DMS153 (cell line): ENCODE results near the gene NDRG3.
"Not testable (repeated sequence)": the region's sequence is repeated elsewhere in the genome, so short reads cannot be mapped to it uniquely, and the experiment has no call there.

Experiments
- DNase-seq: peaks from one replicate; lab custom pipeline; 2025; lab: John Stamatoyannopoulos, UW

NDRG3 gene

DNA sequence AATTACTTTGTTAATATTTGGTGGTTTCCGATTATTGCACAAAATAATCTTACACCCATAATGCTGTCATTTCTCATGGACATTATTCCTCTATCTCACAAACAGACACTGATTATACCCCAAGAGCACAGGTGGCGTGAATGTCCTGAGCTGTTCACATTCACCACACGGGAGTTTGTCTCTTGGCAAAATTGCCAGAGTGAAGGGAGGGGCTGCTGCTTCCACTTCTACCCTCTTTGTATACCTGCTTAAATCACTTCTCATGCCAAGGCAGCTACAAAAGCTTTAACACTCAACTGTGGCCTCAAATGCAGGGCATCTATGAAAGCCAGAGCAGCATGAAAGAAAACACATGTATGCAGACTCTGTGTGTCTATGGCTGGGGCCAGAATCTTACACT is 58.0 kb downstream of the NDRG3 start:
- no peak for DNase-seq

DNA sequence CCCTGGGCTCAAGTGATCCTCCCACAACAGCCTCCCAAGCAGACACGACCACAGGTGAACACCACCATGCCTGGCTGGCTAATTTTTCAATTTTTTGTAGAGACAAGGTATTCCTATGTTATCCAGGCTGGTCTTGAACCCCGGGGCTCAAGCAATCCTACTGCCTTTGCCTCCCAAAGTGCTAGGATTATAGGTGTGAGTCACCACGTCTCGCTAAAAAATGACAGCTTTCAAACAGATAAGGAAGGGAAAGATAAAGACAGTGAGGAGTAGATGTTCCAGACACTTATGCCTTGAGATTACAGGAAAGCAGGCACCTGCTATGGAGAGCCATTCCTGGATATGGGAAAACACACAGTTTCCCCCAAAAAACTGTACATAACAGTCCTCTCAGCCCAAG is 58.9 kb downstream of the NDRG3 start:
- DNase-seq, result no peak

DNA sequence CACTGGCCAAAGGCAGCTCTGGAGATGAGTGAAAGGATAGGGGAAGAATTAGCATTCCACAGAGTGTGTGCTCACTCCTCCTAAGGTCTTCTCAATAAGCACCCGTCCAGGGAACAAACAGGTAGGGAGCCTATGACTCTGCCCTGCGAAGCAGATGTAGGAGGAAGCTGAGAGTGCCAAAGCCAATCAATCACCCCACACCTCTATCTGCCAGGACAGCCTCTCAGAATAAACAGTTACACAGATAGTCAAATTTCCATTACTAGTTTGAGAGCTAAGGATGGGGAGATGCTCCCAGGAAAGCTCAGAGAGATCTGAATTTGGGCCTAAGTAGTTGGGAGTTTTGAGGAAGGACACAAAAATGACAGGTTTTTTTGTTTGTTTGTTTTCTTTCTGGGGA is 59.4 kb downstream of the NDRG3 start:
- no peak for DNase-seq

DNA sequence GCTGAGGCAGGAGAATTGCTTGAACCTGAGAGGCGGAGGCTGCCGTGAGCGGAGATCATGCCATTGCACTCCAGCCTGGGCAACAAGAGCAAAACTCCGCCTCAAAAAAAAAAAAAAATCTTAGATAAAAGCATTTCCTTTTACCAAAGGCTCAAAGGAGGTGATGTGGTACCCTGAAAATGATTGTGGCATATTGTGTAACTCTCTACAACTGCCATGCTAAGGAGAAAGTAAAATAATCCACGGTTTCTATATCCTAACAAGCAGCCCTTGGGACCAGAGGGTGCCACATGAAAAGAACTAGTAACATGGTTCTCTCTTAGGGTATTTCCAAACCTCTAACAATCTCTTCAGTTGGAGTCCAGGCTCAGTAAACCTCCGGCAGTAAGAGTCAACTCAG is 61.1 kb downstream of the NDRG3 start:
- DNase-seq, result no peak

DNA sequence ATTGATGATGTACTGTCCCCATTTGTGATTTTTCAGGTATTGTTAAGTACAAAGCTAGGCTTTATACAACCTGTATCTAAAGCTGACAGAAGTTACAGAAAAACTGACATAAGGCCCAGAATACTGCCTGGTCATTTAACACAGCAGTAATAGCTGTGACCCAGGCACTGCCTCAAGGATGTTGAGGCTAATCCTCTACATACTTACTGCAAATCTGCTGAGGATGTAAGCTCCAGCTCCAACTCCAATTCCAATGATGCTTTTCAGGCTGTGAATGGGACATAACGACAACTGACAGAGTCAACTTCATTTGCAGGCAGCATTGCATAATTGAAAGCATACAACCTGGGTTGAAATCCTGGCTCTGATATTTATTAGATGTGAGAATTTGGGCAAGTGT is 63.6 kb downstream of the NDRG3 start:
- DNase-seq, result no peak

DNA sequence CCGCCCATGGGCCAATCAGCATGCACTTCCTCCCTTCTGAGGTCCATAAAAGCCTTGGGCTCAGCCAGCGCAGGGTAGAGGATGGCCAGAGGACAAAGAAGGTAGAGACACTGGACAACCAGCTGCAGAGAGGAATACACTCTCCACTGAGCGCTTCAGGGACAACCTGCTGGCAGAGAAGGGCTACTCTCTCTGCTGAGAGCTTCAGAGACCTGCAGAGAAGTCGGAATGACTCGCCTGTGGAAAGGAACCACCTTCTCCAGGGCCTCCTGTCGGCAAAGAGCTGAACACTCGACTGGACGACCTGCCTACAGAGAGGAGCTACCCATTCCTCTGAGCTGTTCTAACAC is 68.5 kb downstream of the NDRG3 start:
- no peak for DNase-seq

DNA sequence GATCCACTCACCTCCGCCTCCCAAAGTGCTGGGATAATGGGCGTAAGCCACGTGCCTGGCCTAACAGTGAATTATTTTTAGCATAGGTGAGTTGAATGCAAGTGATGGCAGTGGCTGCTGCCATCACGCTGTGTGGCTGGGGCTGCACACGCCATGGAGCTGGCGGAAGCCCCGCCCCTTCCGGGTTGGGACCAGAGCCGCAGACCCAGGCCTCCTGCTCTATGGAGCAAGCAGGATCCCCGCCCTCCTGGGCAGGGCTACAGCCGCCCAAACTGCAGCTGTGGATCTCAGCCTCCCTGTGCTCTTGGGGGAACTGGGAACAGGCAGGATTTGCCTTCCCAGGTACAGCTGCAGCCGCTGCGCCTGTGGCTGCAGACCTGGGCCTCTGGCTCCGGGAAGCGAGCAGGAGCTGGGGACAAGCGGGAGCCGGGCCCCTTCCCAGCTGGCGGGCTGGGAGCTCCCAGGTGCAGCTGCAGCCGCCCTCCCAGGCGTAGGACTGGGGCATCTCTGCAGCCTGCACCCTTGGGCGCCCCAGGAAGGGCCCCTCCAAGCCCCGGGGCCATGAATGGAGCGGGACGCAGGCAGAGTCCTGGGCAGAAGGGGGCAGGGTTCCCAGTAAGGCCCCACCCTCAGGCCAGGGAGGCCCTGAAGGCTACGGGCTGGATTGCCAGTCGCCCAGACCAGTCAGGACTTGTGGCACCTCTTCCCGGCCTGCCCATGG is 69.0 kb downstream of the NDRG3 start:
- DNase-seq, result no peak

DNA sequence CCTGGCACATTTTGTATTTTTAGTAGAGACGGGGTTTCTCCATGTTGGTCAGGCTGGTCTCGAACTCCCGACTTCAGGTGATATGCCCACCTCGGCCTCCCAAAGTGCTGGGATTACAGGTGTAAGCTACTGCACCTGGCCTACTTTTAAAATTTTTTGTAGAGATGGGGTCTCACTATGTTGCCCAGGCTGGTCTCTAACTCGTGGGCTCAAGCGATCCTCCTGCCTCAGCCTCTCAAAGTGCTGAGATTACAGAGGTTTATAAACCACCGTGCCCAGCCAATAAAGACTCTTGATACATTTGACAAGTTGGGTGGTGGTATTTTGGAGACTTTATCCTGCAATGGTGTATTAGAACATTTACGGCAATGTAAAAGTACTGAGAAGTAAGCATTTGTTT is 70.3 kb downstream of the NDRG3 start:
- DNase-seq, result not testable (repeated sequence)

DNA sequence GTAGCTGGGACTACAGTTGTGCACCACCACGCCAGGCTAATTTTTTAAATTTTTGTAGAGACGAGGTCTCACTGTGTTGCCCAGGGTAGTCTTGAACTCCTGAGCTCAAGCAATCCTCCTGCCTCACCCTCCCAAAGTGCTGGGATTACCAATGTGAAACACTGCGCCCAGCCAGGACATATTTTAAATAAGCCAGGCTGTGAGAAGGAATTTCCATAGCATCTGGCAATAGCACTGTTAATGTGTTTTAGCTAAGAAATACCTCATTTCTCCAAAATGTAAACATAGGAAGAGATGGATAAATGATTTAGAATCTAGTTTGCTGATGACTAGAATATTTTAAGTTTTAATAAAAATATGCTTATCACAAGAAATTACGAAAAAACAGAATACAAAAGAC is 72.9 kb downstream of the NDRG3 start:
- DNase-seq, result no peak

DNA sequence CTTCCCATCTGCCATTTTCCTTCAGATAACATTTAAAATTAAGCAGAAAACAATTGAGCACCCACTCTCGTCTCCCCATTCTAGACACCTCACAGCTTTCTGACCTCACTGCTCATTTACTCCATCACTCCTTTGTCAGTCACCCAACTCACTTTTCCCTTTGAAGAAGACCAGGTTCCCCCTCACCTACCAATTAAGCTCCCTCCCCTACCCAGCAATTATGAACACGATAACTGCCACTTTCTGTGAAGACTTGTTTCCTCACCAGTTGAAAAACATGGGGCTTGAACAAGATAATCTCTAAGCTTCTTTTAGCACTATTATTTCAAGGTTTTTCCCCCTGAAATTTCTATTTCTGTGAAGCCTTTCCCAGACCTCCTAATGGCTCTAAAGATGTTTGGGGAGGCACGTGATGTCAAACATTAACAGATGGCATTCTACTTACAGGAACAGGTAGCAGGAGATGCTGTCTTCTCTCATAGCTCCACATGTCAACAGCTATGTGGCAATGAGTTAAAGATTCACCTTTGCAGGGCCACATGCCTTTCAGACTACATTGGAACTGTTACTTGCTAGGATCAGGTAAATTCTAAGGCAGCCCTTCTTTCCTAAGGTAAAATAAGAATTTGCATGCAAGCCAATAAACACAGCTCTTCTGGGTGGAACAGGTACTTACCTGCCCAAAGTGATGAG is 75.1 kb downstream of the NDRG3 start:
- DNase-seq, result no peak

DNA sequence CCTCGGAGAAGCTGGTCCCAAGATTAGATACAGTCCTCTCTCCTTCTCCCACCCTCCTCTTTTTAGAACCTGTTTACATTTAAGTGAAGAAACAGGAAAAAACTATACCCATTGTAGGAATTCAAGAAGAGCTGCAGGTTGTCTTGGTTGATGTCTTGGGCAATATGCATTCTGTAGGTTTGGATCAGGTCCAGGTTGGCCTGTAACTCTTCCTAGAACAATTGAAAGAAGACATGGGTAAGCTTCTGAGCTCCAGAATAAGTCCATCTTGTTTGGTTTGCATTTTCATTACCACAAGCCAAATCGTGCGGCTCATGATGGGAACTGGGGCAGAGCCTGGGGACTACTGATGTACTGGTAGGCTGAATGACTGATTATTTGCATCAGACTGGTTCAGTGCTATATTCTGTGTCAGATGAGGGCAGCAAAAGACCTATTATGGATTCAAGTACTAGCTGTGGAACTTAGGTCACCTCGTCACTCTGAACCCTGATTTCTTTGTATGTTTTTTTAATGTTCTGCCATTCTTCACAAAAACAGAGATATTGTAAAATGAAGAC is 79.6 kb downstream of the NDRG3 start:
- no peak for DNase-seq

DNA sequence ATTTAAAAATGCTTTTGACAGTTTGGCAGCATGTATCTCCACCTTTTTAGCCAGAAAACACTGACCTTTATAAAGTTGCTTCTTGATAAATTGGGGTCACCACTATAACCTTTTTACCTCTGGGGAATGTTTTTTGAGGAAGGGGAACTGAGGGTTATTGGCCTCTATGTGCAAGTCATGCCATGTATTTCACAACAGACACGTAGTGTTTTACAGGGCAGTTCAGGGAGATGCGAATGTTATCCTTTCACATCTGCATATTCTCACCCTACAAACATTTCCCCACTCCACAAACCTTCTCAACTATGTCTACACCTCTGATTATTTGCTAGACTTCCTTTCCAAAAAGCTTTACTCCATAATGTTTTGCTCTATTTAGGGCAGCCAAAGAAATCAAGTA is 82.9 kb downstream of the NDRG3 start:
- DNase-seq, result no peak

DNA sequence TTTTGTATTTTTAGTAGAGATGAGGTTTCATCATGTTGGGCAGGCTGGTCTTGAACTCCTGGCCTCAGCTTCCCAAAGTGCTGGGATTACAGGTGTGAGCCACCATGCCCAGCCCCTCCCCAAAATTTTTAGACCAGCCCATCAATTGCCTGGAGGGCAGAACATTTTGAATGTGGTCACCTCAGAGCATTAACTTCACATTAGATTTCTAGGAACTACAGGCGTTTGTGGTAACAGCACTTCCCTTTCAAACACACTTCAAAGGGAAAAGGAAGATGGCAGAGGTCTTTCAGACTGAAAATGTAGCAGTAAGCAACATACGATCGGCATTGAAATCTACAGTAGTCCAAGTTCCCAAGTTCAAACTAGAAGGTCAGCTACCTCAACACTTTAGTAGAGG is 87.6 kb downstream of the NDRG3 start:
- DNase-seq, result no peak

DNA sequence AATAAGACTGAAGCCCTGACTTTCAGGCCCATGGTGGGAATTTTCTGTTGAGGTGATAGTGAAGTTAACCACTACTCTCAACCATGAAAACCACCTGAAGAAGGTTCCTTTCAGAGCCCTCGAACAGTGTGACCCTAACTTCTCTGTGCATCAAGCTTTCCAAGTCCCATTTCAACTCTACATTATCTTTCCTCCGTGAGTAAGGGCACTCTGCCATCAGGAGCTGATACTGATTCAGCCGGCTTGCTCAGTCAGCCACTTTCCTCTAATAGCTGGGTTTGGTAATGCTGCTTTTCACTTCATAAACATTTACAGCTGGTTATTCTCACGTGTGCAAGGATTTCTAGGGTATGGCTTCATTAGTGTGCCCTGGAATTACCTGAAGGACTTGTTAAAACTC is 89.2 kb downstream of the NDRG3 start:
- DNase-seq, result no peak

DNA sequence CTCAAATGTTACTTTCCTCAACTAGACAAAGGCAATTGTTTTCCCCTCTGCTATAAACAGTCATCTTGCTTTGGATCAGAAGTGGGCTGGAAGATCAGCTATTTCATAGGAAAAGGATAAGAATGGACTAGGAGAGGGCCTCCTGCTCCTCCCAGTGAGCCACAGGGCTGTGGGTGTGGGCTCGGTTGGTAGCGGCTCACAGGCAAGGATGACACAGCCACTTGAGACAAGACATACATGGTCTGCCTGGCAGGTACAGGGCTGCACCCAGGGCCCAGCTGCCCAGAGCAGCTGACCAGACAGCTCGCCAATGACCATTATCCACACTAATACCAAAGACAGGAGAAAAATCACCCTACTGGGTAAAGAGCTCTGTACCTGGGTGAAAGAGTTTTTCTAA is 90.9 kb downstream of the NDRG3 start:
- DNase-seq, result no peak

DNA sequence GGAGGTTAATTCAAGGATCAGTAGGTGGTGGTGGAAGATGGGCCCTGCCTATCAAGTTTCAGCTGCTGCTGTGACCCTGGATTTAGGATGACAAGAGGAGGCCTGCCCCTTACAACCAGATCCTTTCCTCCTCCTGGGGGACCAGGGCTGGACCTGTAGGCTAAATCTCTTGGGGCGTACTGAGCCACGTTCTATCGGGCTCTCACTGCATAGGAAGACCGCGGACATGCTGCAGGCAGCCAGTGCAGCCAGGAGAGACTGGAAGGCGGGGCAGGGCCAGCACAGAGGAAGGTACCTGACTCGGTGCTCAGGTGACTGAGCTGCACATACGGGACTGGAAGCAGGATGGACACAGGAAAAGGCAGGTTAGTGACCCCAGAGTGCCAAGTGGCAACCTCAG is 91.4 kb downstream of the NDRG3 start:
- no peak for DNase-seq

DNA sequence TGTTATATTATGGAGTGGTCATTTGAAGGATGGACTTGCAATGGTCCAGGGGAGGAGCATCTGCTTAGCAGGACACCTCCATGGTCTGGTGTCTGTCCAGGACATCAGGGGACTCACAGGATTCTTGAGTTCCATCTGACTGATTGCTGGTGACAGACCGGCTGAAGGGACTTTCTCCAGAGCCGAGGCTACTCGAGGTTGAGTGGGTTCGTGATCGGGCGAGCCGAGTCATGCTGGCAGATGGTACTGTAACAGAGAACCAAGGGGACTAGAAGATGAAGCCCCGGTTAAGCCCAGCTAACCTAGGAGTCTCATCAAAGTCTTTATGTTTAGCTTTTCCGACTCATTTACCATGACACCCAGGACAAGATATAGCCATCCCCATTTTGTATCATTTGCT is 92.4 kb downstream of the NDRG3 start:
- no peak for DNase-seq

DNA sequence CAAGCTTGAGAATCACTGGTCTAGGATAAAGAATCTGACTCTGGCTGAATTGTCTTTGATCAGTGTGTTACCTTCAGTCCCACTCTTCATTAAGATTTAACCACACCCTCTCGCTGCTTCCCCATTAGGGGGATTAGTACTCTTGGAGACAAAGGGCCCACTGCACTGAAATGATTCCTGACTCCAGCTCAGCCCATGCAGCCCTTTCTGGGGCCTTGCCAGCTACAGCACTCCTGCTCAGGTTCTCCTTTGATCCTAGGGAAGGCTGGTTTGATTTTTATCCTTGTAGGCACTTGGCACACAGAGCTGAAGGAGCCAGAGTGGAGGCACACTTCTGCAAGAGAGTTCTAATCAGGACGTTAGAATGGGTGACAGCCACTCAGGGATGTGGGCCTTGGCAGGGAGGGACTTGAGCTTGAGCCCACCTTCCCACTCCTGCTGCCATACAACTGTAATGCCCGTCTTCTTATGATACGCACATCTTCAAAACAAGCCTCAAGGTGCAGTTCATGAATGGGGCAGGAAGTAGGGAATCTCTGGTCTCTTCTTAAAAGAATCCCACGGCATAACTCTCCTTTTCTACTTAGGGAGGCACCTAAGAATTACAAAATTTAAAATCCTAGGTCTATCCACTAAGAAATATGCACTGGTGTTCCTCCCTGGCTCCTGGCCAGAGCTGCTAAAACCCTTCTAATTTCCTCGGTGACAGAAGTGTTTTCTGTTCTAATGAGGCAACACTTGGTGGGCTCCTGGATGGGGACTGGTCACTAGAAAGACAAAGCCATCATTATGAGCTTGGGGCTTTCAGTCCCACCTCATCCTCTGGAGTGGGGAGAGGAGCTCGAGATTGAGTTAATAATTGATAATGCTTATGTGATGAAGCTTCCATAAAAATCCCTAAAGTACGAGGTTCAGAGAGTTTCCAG is 98.4 kb downstream of the NDRG3 start:
- no peak for DNase-seq

DNA sequence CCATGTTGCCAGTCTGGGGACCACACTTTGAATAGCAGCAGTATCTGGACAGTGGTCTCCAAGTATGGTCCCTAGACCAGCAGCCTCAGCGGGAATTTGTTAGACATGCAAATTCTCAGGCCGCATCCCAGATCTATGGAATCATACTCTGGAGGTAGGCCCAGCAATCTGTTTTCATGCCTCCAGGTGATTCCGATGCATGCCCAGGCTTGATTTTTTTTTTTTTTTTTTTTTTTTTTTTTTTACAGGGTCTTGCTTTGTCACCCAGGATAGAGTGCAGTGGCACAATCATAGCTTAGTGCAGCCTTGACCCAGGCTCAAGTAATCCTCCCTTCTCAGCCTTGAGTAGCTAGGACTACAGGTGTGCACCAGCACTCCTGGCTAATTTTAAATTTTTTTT is 99.2 kb downstream of the NDRG3 start:
- DNase-seq, result no peak

DNA sequence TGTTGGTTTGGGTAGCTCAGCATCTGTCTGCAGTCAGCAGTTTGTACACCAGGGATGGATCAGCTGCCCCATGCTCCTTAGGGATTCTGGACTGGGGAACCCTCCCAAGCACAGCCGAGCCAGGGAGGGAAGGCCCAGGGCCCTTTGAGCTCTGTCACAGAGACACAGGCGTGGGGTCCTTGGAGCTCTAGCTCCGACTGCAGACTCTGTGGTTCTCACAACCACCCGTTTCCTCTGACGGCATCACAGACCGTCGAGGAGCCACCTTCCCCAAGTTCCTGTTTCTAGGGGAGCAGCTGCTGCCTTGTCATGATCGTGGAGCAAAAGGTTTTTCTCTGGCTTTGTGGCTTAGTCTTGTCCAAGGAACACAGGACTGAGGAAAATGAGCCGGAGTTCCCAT is 99.9 kb downstream of the NDRG3 start, which contains the start of gene SLA2:
SLA2 (minus strand) TSS at position 199 of the 400 bp plus-strand sequence. CDS start 4,861 bp downstream, outside the sequence.
- DNase-seq, result no peak

DNA sequence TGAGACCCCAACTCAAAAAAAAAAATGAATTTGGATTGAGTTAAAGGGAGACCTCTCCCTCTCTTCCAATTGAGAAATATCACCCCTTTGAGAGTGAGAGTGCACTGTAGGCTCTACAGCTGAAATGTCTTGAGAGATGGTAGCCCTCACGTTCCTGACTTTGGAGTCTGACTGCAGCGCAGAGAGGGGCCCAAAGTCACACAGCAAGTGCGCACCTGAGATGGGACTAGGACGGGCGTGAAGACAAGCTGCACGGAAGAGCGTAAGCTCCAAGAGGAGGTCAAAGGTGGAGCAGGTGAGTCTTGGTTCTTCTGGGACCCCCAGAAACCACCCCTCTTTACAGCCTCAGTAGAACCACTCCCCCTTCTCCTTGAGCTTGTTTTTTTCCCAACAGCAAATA is 100.5 kb downstream of the NDRG3 start:
- no peak for DNase-seq

DNA sequence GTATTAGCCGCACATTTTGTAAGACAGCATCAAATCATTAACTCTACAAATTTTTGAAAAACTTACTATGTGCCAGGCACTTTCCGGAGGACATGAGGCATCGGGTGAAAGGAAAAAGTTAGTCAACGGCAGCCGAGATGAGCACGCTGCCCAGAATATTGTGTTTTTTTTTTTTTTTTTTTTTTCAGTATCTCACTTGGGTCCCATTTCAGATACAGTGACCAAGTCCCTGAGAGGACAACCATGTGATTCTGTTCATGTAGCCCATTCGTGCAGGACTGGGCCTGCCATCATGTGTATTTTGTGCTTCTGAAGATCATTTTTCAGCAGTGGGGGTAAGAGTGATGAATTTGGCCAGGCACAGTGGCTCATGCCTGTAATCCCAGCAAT is 101.2 kb downstream of the NDRG3 start:
- DNase-seq, result no peak
